GM19463 (cell line): ENCODE data around the gene CLCN4.

ENCODE experiments used
- ATAC-seq: cut with Tn5 transposase; IDR thresholded peaks from one replicate; pipeline ENCODE4 v1.9.1; 2021; ENCODE audit warnings: mild to moderate bottlenecking, moderate library complexity; ENCODE audit not compliant: unreplicated experiment

The CLCN4 gene

GRCh38 chrX:10165580-10166247 is 8.9 kb downstream of the CLCN4 start:
- ATAC-seq = no peak

GRCh38 chrX:10166248-10166716 is 9.5 kb downstream of the CLCN4 start:
- ATAC-seq = no peak

GRCh38 chrX:10166731-10167151 is 10.0 kb downstream of the CLCN4 start:
- no peak for ATAC-seq

GRCh38 chrX:10167573-10167972 is 10.8 kb downstream of the CLCN4 start:
- ATAC-seq = peak; percentile 67

- ATAC-seq = no peak
Measured at GRCh38 chrX:10168226-10168625, 11.5 kb downstream of the CLCN4 start.

- ATAC-seq = no peak
Measured at GRCh38 chrX:10169175-10169574, 12.4 kb downstream of the CLCN4 start.

GRCh38 chrX:10171249-10171648 is 14.5 kb downstream of the CLCN4 start:
- no peak for ATAC-seq

- ATAC-seq = no peak
Measured at GRCh38 chrX:10172877-10173276, 16.1 kb downstream of the CLCN4 start.

- ATAC-seq = no peak
Measured at GRCh38 chrX:10173331-10173900, 16.6 kb downstream of the CLCN4 start.

- no peak for ATAC-seq
Measured at GRCh38 chrX:10174051-10174450, 17.3 kb downstream of the CLCN4 start.

GRCh38 chrX:10174810-10175209 is 18.0 kb downstream of the CLCN4 start:
- no peak for ATAC-seq

GRCh38 chrX:10175319-10175871 is 18.6 kb downstream of the CLCN4 start:
- ATAC-seq = no peak

GRCh38 chrX:10176121-10177003 is 19.6 kb downstream of the CLCN4 start:
- peak; percentile 71 for ATAC-seq

GRCh38 chrX:10177004-10177396 is 20.2 kb downstream of the CLCN4 start:
- ATAC-seq = no peak

- ATAC-seq = no peak
Measured at GRCh38 chrX:10177601-10178000, 20.8 kb downstream of the CLCN4 start.

- no peak for ATAC-seq
Measured at GRCh38 chrX:10178866-10179463, 22.2 kb downstream of the CLCN4 start.

- ATAC-seq = no peak
Measured at GRCh38 chrX:10183760-10184159, 27.0 kb downstream of the CLCN4 start.

GRCh38 chrX:10184411-10184810 is 27.6 kb downstream of the CLCN4 start:
- no peak for ATAC-seq

GRCh38 chrX:10186355-10186754 is 29.6 kb downstream of the CLCN4 start:
- ATAC-seq = no peak

- ATAC-seq = no peak
Measured at GRCh38 chrX:10187421-10187820, 30.6 kb downstream of the CLCN4 start.
